ENCODE results near the gene TLR8. TPM values are rescaled to one million over a fixed set of nuclear protein-coding genes. Genes with fewer than 3 reads are reported as not detected.

TLR8 gene
- total RNA-seq, 3 donors from 2014 or later = 0.29 to 2.3 (median 1.5) TPM

DNA sequence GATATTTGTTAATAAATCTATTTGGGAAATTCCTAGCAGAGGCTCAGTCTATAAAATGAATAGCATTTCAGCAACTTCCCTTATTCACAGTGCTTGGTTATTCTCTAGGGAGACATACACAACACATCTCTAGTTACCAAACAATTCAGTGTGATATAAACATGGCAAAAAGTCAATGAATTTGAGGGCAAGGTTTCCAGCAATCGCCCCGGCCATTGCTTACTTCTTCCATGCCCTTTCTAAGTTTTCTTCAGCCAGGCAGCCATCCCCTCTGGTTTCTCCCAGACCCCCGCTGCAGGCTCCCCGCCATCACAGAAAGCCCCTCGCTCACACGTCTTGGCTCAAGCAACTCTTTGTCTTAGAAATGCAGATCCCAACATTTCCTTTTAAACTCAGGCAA lies 35.2 kb upstream of the TLR8 start:
- intact Hi-C loops (cut with DNase I, micrococcal nuclease) = no loop called here
- H3K4me1 ChIP-seq (ENCODE audit: low read depth) = no peaks in the 10 kb centered on the region
- no peak overlapping the region for H3K4me3 ChIP-seq
- no peaks in the 10 kb centered on the region for H3K9me3 ChIP-seq
- no peak for DNase-seq
- no peak for ATAC-seq
- no peaks in the 10 kb centered on the region for H3K36me3 ChIP-seq (ENCODE audit: low read depth)
- TF ChIP-seq, protein P1, sequence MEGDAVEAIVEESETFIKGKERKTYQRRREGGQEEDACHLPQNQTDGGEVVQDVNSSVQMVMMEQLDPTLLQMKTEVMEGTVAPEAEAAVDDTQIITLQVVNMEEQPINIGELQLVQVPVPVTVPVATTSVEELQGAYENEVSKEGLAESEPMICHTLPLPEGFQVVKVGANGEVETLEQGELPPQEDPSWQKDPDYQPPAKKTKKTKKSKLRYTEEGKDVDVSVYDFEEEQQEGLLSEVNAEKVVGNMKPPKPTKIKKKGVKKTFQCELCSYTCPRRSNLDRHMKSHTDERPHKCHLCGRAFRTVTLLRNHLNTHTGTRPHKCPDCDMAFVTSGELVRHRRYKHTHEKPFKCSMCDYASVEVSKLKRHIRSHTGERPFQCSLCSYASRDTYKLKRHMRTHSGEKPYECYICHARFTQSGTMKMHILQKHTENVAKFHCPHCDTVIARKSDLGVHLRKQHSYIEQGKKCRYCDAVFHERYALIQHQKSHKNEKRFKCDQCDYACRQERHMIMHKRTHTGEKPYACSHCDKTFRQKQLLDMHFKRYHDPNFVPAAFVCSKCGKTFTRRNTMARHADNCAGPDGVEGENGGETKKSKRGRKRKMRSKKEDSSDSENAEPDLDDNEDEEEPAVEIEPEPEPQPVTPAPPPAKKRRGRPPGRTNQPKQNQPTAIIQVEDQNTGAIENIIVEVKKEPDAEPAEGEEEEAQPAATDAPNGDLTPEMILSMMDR (IDR thresholded peaks at IDR 0.05) = no peak

DNA sequence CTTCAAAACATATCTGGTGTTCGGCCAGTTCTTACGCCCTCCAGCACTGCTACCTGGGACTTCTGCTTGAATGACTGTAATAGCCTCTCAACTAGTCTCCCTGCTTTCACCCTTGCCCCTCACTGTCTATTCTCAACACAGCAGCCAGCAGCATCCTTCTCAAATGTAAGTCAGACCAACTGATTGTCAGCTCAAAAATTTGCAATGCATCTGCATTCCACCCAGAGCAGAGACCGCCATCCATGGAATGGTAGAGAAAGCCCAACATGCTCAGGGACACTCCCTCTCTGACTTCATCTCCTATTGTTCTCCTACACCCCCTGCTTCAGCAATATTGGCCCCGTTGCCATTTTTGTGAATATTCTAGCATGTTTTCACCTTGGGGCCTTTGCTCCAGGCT lies 33.7 kb upstream of the TLR8 start:
- ATAC-seq (no peak), DNase-seq (no peak)
- Histone ChIP-seq H3K36me3 (ENCODE audit: low read depth) (no peaks in the 10 kb centered on the region), H3K4me3 (no peak overlapping the region), H3K4me1 (ENCODE audit: low read depth) (no peaks in the 10 kb centered on the region), H3K9me3 (no peaks in the 10 kb centered on the region)
- TF ChIP-seq, protein P1 (IDR thresholded peaks at IDR 0.05) = no peak
- intact Hi-C loops (cut with DNase I, micrococcal nuclease) = no loop called here

DNA sequence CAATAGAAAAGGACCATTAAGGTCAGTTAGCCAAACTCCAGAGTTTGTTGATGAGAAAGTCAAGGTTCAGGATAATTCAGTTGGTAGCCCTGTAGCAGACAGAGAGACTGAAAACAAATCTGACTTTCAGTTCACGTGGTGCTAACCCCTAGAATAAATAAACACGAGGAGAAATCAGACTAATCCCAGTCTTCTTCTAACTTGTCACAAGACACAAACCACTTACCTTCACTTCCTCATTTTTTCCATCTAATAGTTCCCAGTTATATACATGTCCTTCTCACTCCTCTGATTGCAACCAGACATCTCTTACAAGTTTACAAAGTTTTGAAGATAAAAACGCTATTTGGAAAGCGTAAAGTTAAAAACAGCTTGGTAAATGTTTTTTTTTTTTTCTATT lies 31.8 kb upstream of the TLR8 start:
- Histone ChIP-seq H3K36me3 (ENCODE audit: low read depth) (no peaks in the 10 kb centered on the region), H3K4me1 (ENCODE audit: low read depth) (no peaks in the 10 kb centered on the region), H3K9me3 (no peaks in the 10 kb centered on the region), H3K4me3 (no peak overlapping the region)
- TF ChIP-seq, protein P1 (IDR thresholded peaks at IDR 0.05) = no peak
- no peak for DNase-seq
- ATAC-seq = no peak
- intact Hi-C loops (cut with DNase I, micrococcal nuclease) = no loop called here

DNA sequence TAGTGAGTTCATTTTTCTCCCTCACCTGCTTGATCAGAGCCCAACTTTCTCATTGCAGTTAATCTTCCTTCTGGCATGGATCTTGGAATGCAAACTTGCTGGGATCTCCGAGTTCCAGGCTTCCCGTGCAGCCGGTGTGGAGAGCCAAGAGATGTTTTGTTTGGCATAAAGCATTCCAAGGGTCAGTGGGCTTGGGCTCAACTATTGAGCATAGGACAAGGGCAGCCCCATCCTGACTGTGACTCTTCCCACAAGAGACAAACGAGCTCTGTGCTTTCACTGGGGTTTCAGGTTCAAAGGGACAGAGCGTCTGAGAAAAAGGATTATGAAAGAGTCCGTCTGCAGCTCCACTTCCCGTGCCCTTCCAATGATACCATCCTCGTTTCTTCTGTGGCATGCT lies 29.0 kb upstream of the TLR8 start:
- TF ChIP-seq, protein P1 (IDR thresholded peaks at IDR 0.05) = no peak
- H3K9me3 ChIP-seq = no peaks in the 10 kb centered on the region
- intact Hi-C loops (cut with DNase I, micrococcal nuclease) = no loop called here
- ATAC-seq = no peak
- H3K4me3 ChIP-seq = no peak overlapping the region
- no peaks in the 10 kb centered on the region for H3K36me3 ChIP-seq (ENCODE audit: low read depth)
- no peaks in the 10 kb centered on the region for H3K4me1 ChIP-seq (ENCODE audit: low read depth)
- no peak for DNase-seq

DNA sequence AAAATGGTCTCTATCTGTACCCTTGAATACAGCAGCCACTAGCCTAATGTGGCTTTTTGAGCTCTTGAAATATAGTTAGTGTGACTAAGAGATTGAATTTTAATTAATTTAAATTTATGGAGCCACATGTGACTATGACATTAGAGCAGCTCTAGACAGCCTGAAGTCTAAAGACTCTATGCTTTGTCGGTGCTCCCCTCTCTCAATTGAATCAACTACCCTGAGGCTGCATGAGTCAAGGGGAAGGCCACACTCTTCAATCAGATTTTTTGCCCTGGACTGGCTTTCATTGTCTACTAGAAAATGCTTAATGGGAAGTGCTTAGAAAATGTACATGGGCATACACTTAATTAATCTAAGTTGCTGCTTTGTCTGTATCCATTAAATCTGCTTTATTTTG lies 27.9 kb upstream of the TLR8 start:
- Histone ChIP-seq H3K4me1 (ENCODE audit: low read depth) (no peaks in the 10 kb centered on the region), H3K4me3 (no peak overlapping the region)

More for the DNA sequence above, 27.9 kb upstream of the TLR8 start:
- TF ChIP-seq, protein P1 (IDR thresholded peaks at IDR 0.05) = no peak
- Histone ChIP-seq H3K36me3 (ENCODE audit: low read depth) (no peaks in the 10 kb centered on the region), H3K9me3 (no peaks in the 10 kb centered on the region)
- DNase-seq (no peak), ATAC-seq (no peak)
- intact Hi-C loops (cut with DNase I, micrococcal nuclease) = no loop called here
